Measurements from ENCODE around the gene FAM240A. TPM values are rescaled to one million over a fixed set of nuclear protein-coding genes. Genes with fewer than 3 reads are reported as not detected.
A peak's percentile ranks its signal among the peaks of the same experiment; 100 is the strongest.

FAM240A gene
- total RNA-seq (ENCODE audit: low replicate concordance), result not detected in 2 replicates

DNA sequence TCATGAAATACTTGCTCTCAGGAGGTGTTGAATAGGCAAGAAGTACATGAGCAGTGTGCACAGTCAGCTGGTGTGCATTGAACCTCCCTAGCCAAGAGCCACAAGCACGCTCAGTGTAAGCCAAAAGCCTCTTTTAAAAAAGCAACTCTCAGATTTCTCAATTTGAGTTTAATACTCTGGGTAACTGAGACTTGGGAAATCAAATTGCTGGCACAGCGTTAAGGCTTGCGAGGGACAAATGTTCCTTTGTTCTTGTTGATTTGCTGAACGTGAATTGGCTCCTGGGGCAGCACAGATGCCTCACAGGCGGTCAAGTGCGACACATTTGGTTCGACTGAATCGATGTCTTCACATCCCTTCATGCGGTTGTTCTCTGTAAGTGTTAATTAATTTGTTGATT is at the start of gene FAM240A:
TSS of gene FAM240A (plus strand) at position 202 of the 400 bp plus-strand sequence. CDS start at position 361, 159 bp downstream.
- H3F3A ChIP-seq (ENCODE audit: low read depth), result no peaks in the 10 kb centered on the region
- no peak within 1 kb of the TSS for H3K9ac ChIP-seq
- H3K27ac ChIP-seq, result no peak within 1 kb of the TSS
- Mint-ChIP-seq H3K36me3 (no peaks in the 10 kb centered on the region), H3K27ac (peak within 1 kb of the TSS; percentile 36), H3K27me3 (ENCODE audit: insufficient read depth, low read depth) (peaks cover 12% of the 10 kb centered on the region), H3K9me3 (no peaks in the 10 kb centered on the region), H3K4me1 (peaks cover 18% of the 10 kb centered on the region), H3K4me3 (no peak within 1 kb of the TSS)
- no peaks in the 10 kb centered on the region for H3K36me3 ChIP-seq
- no peaks in the 10 kb centered on the region for H4K20me1 ChIP-seq (ENCODE audit: low read depth)
- no peaks in the 10 kb centered on the region for H3K4me1 ChIP-seq
- no peak within 1 kb of the TSS for H3K4me3 ChIP-seq
- no peaks in the 10 kb centered on the region for H3K9me3 ChIP-seq (ENCODE audit: low read depth)
- H3K27me3 ChIP-seq, result no peaks in the 10 kb centered on the region
- H3K4me2 ChIP-seq, result no peak within 1 kb of the TSS
- no peak within 1 kb of the TSS for H2AFZ ChIP-seq (replicated peaks)
- peak; percentile 45 for DNase-seq (ENCODE audit: low spot score)
- H3K79me2 ChIP-seq (ENCODE audit: low read depth), result no peaks in the 10 kb centered on the region
- no peak for TF ChIP-seq EZH2 (IDR thresholded peaks at IDR 0.05)
- no peak for TF ChIP-seq EZH2phosphoT487 (IDR thresholded peaks at IDR 0.05)
- TF ChIP-seq, protein P1, sequence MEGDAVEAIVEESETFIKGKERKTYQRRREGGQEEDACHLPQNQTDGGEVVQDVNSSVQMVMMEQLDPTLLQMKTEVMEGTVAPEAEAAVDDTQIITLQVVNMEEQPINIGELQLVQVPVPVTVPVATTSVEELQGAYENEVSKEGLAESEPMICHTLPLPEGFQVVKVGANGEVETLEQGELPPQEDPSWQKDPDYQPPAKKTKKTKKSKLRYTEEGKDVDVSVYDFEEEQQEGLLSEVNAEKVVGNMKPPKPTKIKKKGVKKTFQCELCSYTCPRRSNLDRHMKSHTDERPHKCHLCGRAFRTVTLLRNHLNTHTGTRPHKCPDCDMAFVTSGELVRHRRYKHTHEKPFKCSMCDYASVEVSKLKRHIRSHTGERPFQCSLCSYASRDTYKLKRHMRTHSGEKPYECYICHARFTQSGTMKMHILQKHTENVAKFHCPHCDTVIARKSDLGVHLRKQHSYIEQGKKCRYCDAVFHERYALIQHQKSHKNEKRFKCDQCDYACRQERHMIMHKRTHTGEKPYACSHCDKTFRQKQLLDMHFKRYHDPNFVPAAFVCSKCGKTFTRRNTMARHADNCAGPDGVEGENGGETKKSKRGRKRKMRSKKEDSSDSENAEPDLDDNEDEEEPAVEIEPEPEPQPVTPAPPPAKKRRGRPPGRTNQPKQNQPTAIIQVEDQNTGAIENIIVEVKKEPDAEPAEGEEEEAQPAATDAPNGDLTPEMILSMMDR (IDR thresholded peaks at IDR 0.05), result no peak

DNA sequence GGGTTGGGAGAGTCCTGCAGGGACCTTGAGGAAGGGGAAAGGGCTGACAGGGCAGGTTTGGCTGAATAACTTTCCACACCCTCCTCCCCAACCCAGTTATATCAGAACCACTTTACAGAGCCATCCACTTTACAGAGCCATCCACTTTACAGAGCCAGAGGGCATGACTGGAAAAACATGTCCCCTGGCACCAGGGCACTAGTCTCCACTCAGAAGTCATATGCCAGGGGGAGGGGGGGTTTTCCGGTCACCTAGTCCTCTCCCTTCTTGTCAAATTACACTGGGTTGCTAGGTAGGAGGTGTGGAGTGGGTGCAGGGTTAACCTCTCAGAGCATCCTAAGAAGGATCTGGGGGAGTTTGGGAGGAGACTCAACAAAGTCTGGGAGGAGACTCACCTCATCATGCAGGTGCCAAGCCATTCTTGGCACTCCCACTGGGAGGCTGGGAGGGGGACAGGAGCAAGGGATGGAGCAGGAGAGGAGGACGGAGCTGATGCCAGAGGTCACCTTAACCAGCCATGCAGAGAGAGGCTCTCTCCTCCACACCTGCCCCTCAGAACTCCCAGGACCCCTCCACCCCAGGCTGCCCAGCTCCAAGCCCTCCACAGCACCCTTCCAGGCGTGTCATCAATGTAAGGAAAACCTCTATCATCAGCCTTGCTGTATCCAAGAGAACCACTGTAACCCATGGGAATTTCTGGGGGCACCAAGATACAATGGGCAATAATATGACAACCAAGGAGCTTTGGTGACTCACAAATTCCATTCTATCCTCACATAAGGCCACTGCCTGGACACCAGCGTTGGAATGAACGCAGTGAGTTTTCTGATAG is 47.9 kb upstream of the FAM240A start:
- no peak for DNase-seq (ENCODE audit: low spot score)
- no peaks in the 10 kb centered on the region for H3K36me3 Mint-ChIP-seq
- H3K4me1 ChIP-seq, result peaks cover 9% of the 10 kb centered on the region
- no peaks in the 10 kb centered on the region for H4K20me1 ChIP-seq (ENCODE audit: low read depth)
- no peak for TF ChIP-seq EZH2phosphoT487 (IDR thresholded peaks at IDR 0.05)
- TF ChIP-seq, protein P1 (IDR thresholded peaks at IDR 0.05), result no peak
- TF ChIP-seq EZH2 (IDR thresholded peaks at IDR 0.05), result no peak
- H3K4me3 Mint-ChIP-seq, result peak overlapping the region; percentile 48
- peaks cover 6% of the 10 kb centered on the region for H3F3A ChIP-seq (ENCODE audit: low read depth)
- no peak overlapping the region for H2AFZ ChIP-seq (replicated peaks)
- H3K4me2 ChIP-seq, result no peak overlapping the region
- H3K27ac Mint-ChIP-seq, result no peak overlapping the region
- no peak overlapping the region for H3K27ac ChIP-seq
- no peaks in the 10 kb centered on the region for H3K79me2 ChIP-seq (ENCODE audit: low read depth)
- peaks cover 28% of the 10 kb centered on the region for H3K4me1 Mint-ChIP-seq
- peaks cover 4% of the 10 kb centered on the region for H3K9me3 Mint-ChIP-seq
- H3K27me3 ChIP-seq, result peaks cover 57% of the 10 kb centered on the region
- H3K4me3 ChIP-seq, result no peak overlapping the region
- H3K27me3 Mint-ChIP-seq (ENCODE audit: insufficient read depth, low read depth), result peaks cover 14% of the 10 kb centered on the region
- H3K36me3 ChIP-seq, result no peaks in the 10 kb centered on the region
- no peak overlapping the region for H3K9ac ChIP-seq
- H3K9me3 ChIP-seq (ENCODE audit: low read depth), result no peaks in the 10 kb centered on the region

DNA sequence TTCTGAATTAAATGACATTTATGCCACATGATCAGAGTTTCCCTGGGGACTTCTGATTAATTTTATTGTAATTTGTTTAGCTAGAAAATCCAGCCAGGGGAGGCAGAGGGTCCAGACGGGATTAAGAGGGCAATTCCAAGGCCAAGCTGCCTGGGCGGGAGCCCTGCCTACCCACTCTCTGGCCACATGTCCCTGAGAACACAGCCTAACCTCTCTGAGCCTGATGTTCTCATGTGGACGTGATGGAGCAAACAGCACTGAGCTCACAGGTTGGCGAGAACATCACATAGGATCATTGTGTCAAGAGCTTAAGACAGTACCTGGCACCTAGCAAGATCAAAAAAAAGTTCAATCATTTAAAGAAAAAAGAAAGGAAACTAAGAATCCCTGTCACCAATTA is 47.2 kb upstream of the FAM240A start:
- H3K27me3 ChIP-seq, result peaks cover 57% of the 10 kb centered on the region
- H3K27me3 Mint-ChIP-seq (ENCODE audit: insufficient read depth, low read depth), result peaks cover 15% of the 10 kb centered on the region
- H3K4me3 ChIP-seq, result peak overlapping the region; percentile 58
- peaks cover 6% of the 10 kb centered on the region for H3F3A ChIP-seq (ENCODE audit: low read depth)
- peaks cover 4% of the 10 kb centered on the region for H3K9me3 Mint-ChIP-seq
- no peaks in the 10 kb centered on the region for H4K20me1 ChIP-seq (ENCODE audit: low read depth)
- H3K27ac ChIP-seq, result no peak overlapping the region
- no peak overlapping the region for H3K9ac ChIP-seq
- peak overlapping the region; percentile 90 for H2AFZ ChIP-seq (replicated peaks)
- H3K4me1 Mint-ChIP-seq, result peaks cover 28% of the 10 kb centered on the region
- H3K36me3 Mint-ChIP-seq, result no peaks in the 10 kb centered on the region
- peaks cover 9% of the 10 kb centered on the region for H3K4me1 ChIP-seq
- H3K36me3 ChIP-seq, result no peaks in the 10 kb centered on the region
- TF ChIP-seq EZH2phosphoT487 (IDR thresholded peaks at IDR 0.05), result no peak
- TF ChIP-seq, protein P1 (IDR thresholded peaks at IDR 0.05), result no peak
- no peak for TF ChIP-seq EZH2 (IDR thresholded peaks at IDR 0.05)
- no peaks in the 10 kb centered on the region for H3K9me3 ChIP-seq (ENCODE audit: low read depth)
- H3K4me2 ChIP-seq, result peak overlapping the region; percentile 85
- H3K27ac Mint-ChIP-seq, result no peak overlapping the region
- no peaks in the 10 kb centered on the region for H3K79me2 ChIP-seq (ENCODE audit: low read depth)
- DNase-seq (ENCODE audit: low spot score), result no peak
- H3K4me3 Mint-ChIP-seq, result peak overlapping the region; percentile 85
